ENCODE data around the gene PRIMPOL. TPM values are rescaled to one million over a fixed set of nuclear protein-coding genes. Genes with fewer than 3 reads are reported as not detected.
A peak's percentile ranks its signal among the peaks of the same experiment; 100 is the strongest.

PRIMPOL gene
- total and polyA plus RNA-seq, 9 of the 15 experiments (the other 6 are each of a cell fraction or from before 2014, with no cell fraction given), result 11.0 to 32.0 (median 16.1) TPM

GRCh38 chr4:184649026-184649970 is at the start of gene PRIMPOL, which contains the start of gene CASP3 (continued):
- TF ChIP-seq ARID4B (CRISPR knock-in tag; IDR thresholded peaks at IDR 0.05) (no peak), SIN3A (IDR thresholded peaks at IDR 0.05; ENCODE audit: borderline replicate concordance in 2 of 2, control insufficient read depth in 1 of 2, low read depth in 2 of 2, low read length in 2 of 2) (peak in 1 of 2 experiments; percentile 71; a peak in 2 of 4 replicates), TBL1XR1 (IDR thresholded peaks at IDR 0.05; ENCODE audit: low read length in 2 of 2) (no peak), ETV5 (CRISPR knock-in tag; IDR thresholded peaks at IDR 0.05; ENCODE audit: low read depth) (peak; percentile 62; the same call in 1 of the 2 replicates), GTF2E2 (tag; IDR thresholded peaks at IDR 0.05) (no peak), TRIM25 (IDR thresholded peaks at IDR 0.05; ENCODE audit: borderline replicate concordance) (no peak), CEBPZ (IDR thresholded peaks at IDR 0.05; ENCODE audit: borderline replicate concordance, low read depth, low read length) (no peak), FUS (optimal IDR thresholded peaks at IDR 0.05; ENCODE audit: low read depth, low read length) (peak; percentile 18), TOE1 (IDR thresholded peaks at IDR 0.05; ENCODE audit: borderline replicate concordance) (no peak), TOE1 (CRISPR knock-in tag; IDR thresholded peaks at IDR 0.05; ENCODE audit: borderline replicate concordance, low read depth) (no peak), GATAD2A (IDR thresholded peaks at IDR 0.05) (no peak), HDGF (IDR thresholded peaks at IDR 0.05) (no peak), GABPA (tag; conservative IDR thresholded peaks at IDR 0.05; ENCODE audit: low read depth) (peak; percentile 80), HDAC2 (IDR thresholded peaks at IDR 0.05) (no peak), ZFP91 (CRISPR knock-in tag; IDR thresholded peaks at IDR 0.05) (no peak)

All from K562 (cell line).